OCI-LY7 (cell line): Measurements from ENCODE around the gene SEMA3D. TPM values are rescaled to one million over a fixed set of nuclear protein-coding genes. Genes with fewer than 3 reads are reported as not detected.

Experiments
- BruUV-seq: library from RNA; stranded (reverse); fragments of 400-500 nt; replicated peaks from 2 replicates; lab custom pipeline; 2021; lab: Mats Ljungman, UMichigan
- CTCF ChIA-PET: fragments of 300-600 bp; sonication (Branson Sonifier 250); formaldehyde crosslinking; loops from one replicate; lab custom pipeline; 2022; ENCODE audit warnings: antibody characterized with exemption; ENCODE audit not compliant: unreplicated experiment; lab: Charles Lee
- POLR2A ChIA-PET: fragments of 300-600 bp; sonication (Branson Sonifier 250); formaldehyde crosslinking; loops from one replicate; lab custom pipeline; 2022; ENCODE audit warnings: antibody characterized with exemption; lab: Charles Lee
- DNase-seq: peaks from one replicate; pipeline ENCODE4 v3.0.0-alpha.2; 2015; ENCODE audit warnings: low spot score
- H2AFZ ChIP-seq: fragments of 200-600 bp; sonication (generic), shearing (Covaris generic); 2 replicates; pipeline ENCODE4 v1.6.1; 2014; ENCODE audit warnings: mild to moderate bottlenecking, antibody characterized with exemption, low read length, moderate library complexity
- H3K27ac ChIP-seq: fragments of 200-600 bp; sonication (generic); 2 replicates; pipeline ENCODE4 v1.5.1; 2014; ENCODE audit warnings: mixed run types, low read depth, mild to moderate bottlenecking, moderate library complexity, low read length, inconsistent platforms; ENCODE audit not compliant: poor library complexity, severe bottlenecking
- H3K36me3 ChIP-seq: fragments of 200-600 bp; sonication (generic); 2 replicates; pipeline ENCODE4 v1.6.1; 2014; ENCODE audit warnings: mild to moderate bottlenecking, antibody characterized with exemption, low read length, moderate library complexity, mixed read lengths; ENCODE audit not compliant: insufficient read depth
- H3K4me1 ChIP-seq: fragments of 200-600 bp; sonication (generic); 2 replicates; pipeline ENCODE4 v1.5.1; 2014; ENCODE audit warnings: mild to moderate bottlenecking, low read length; ENCODE audit not compliant: insufficient read depth, poor library complexity, severe bottlenecking
- H3K4me2 ChIP-seq: fragments of 200-600 bp; sonication (generic); 2 replicates; pipeline ENCODE4 v1.6.1; 2014; ENCODE audit warnings: mild to moderate bottlenecking, low read length
- H3K4me3 ChIP-seq: fragments of 200-600 bp; sonication (generic); 2 replicates; pipeline ENCODE4 v1.5.1; 2014; ENCODE audit warnings: mild to moderate bottlenecking, low read depth, low read length; ENCODE audit not compliant: poor library complexity, severe bottlenecking
- H3K79me2 ChIP-seq: fragments of 200-600 bp; sonication (generic); 2 replicates; pipeline ENCODE4 v1.6.1; 2016; ENCODE audit warnings: low read depth, mild to moderate bottlenecking, low read length, moderate library complexity, mixed read lengths; ENCODE audit not compliant: insufficient read depth
- H3K9me2 ChIP-seq: fragments of 200-600 bp; sonication (generic); 2 replicates; pipeline ENCODE4 v1.6.1; 2016; ENCODE audit warnings: mild to moderate bottlenecking, low read length, mixed read lengths; ENCODE audit not compliant: insufficient read depth
- H3K9me3 ChIP-seq: fragments of 200-600 bp; sonication (generic); 2 replicates; pipeline ENCODE4 v1.6.1; 2014; ENCODE audit warnings: mild to moderate bottlenecking, mixed run types, low read length, mixed read lengths
- H4K20me1 ChIP-seq: fragments of 200-600 bp; sonication (generic); 2 replicates; pipeline ENCODE4 v1.6.1; 2014; ENCODE audit warnings: mild to moderate bottlenecking, antibody characterized with exemption, low read length, moderate library complexity, mixed read lengths; ENCODE audit not compliant: insufficient read depth
- CTCF ChIP-seq: fragments of 200-600 bp; sonication (generic); conservative IDR thresholded peaks from 2 replicates; pipeline ENCODE4 v1.5.1; 2014; ENCODE audit warnings: mild to moderate bottlenecking, antibody characterized with exemption, low read length, moderate library complexity, mixed read lengths
- EZH2phosphoT487 ChIP-seq: fragments of 200-600 bp; sonication (generic); IDR thresholded peaks from 2 replicates; pipeline ENCODE4 v1.6.1; 2018; ENCODE audit warnings: low read depth, borderline replicate concordance, mild to moderate bottlenecking, mixed run types, antibody characterized with exemption, low read length, moderate library complexity, mixed read lengths
- intact Hi-C: fragments of 100-400 bp; cut with micrococcal nuclease; formaldehyde crosslinking; loops from one replicate; pipeline ENCODE4 v1.10.0; 2022; ENCODE audit not compliant: unreplicated experiment
- total RNA-seq, 2 experiments: library from RNA; depleted of rRNA in 1 of 2; stranded (reverse); fragments of >200 nt in 1 of 2; shearing (Covaris generic) in 1 of 2; gene quantifications; 2 replicates each; pipeline ENCODE4 v1.2.3, GENCODE V29; 2014 to 2022

Gene SEMA3D
- total RNA-seq, 2 experiments from 2014 or later = not detected

GRCh38 chr7:85102813-85103350 is 84.0 kb downstream of the SEMA3D start:
- intact Hi-C loops = no loop called here
- ChIA-PET POLR2A (interaction anchor here (0.6 kb wide), 1 partner anchor 1721 kb away, joined by 6 read pairs; no protein-coding TSS in a partner anchor), CTCF (no interaction called here)
- H3K79me2 ChIP-seq = no peaks in the 10 kb centered on the region
- no peak overlapping the region for H3K4me2 ChIP-seq
- H3K27ac ChIP-seq = no peak overlapping the region
- no peaks in the 10 kb centered on the region for H3K4me1 ChIP-seq
- no peaks in the 10 kb centered on the region for H3K9me3 ChIP-seq
- H3K36me3 ChIP-seq = no peaks in the 10 kb centered on the region
- TF ChIP-seq CTCF = no peak
- TF ChIP-seq EZH2phosphoT487 = no peak
- no peaks in the 10 kb centered on the region for H3K9me2 ChIP-seq
- no TSS peak for BruUV-seq
- H4K20me1 ChIP-seq = no peaks in the 10 kb centered on the region
- DNase-seq = no peak
- H3K4me3 ChIP-seq = no peak overlapping the region
- no peak overlapping the region for H2AFZ ChIP-seq

GRCh38 chr7:85101347-85101746 is 85.5 kb downstream of the SEMA3D start:
- Histone ChIP-seq H3K4me1 (no peaks in the 10 kb centered on the region), H2AFZ (no peak overlapping the region), H3K36me3 (no peaks in the 10 kb centered on the region), H3K9me3 (no peaks in the 10 kb centered on the region), H3K4me2 (no peak overlapping the region), H3K9me2 (no peaks in the 10 kb centered on the region), H3K27ac (no peak overlapping the region), H4K20me1 (no peaks in the 10 kb centered on the region), H3K4me3 (no peak overlapping the region), H3K79me2 (no peaks in the 10 kb centered on the region)
- no TSS peak for BruUV-seq
- ChIA-PET POLR2A (interaction anchor here (1.0 kb wide), 1 partner anchor 257 kb away, joined by 4 read pairs; no protein-coding TSS in a partner anchor), CTCF (no interaction called here)
- TF ChIP-seq CTCF (no peak), EZH2phosphoT487 (no peak)
- intact Hi-C loops = no loop called here
- no peak for DNase-seq

- intact Hi-C loops = no loop called here
- no peak overlapping the region for H3K4me2 ChIP-seq
- no peak overlapping the region for H3K4me3 ChIP-seq
- H3K36me3 ChIP-seq = no peaks in the 10 kb centered on the region
- no peak overlapping the region for H2AFZ ChIP-seq
- no peak for DNase-seq
- no peaks in the 10 kb centered on the region for H3K79me2 ChIP-seq
- CTCF ChIA-PET = no interaction called here
- H3K9me3 ChIP-seq = no peaks in the 10 kb centered on the region
- no peaks in the 10 kb centered on the region for H3K9me2 ChIP-seq
- BruUV-seq = no TSS peak
- no peaks in the 10 kb centered on the region for H3K4me1 ChIP-seq
- no peaks in the 10 kb centered on the region for H4K20me1 ChIP-seq
- H3K27ac ChIP-seq = no peak overlapping the region
- no peak for TF ChIP-seq CTCF
- TF ChIP-seq EZH2phosphoT487 = no peak
- POLR2A ChIA-PET = interaction anchor here (0.6 to 0.7 kb wide), 2 partner anchors 254 to 742 kb away, joined by 3 read pairs; no protein-coding TSS in a partner anchor
These were observed 89.0 kb downstream of the SEMA3D start for GRCh38 chr7:85097844-85098243.
